SK-N-SH (cell line): ENCODE results near the gene ANKAR. TPM values are rescaled to one million over a fixed set of nuclear protein-coding genes. Genes with fewer than 3 reads are reported as not detected.
A peak's percentile ranks its signal among the peaks of the same experiment; 100 is the strongest.
"Not testable (repeated sequence)": the region's sequence is repeated elsewhere in the genome, so short reads cannot be mapped to it uniquely, and the experiment has no call there.

ENCODE experiments used
- CTCF ChIA-PET: fragments of 300-600, 350-600 bp; formaldehyde crosslinking; extraction: SDS; loops from one replicate; lab custom pipeline; 2021; lab: Yijun Ruan, JAX
- POLR2A ChIA-PET: fragments of 350-600 bp; sonication (Branson Sonifier 250); formaldehyde crosslinking; extraction: SDS; loops from one replicate; lab custom pipeline; 2020; ENCODE audit warnings: antibody characterized with exemption, inconsistent platforms; lab: Yijun Ruan, JAX
- DNase-seq: peaks from one replicate; pipeline ENCODE4 v3.0.0; 2012
- H2AFZ ChIP-seq: fragments of 200-600 bp; sonication (generic); 2 replicates; pipeline ENCODE4 v1.8.1; 2016; ENCODE audit warnings: antibody characterized with exemption, mild to moderate bottlenecking, low read depth
- H3F3A ChIP-seq: fragments of 200-600 bp; sonication (generic); replicated peaks from 2 replicates; pipeline ENCODE3; 2016; ENCODE audit warnings: antibody characterized with exemption, mild to moderate bottlenecking; ENCODE audit not compliant: insufficient read depth
- H3K27ac ChIP-seq, 2 experiments: fragments of 200-500 bp in 1 of 2; fragments of 200-600 bp in 1 of 2; sonication (Bioruptor generic) in 1 of 2; sonication (generic), shearing (Covaris generic) in 1 of 2; 2 replicates each; pipeline versions ENCODE4 v1.5.1 to v1.6.1; 2014 to 2016; ENCODE audit warnings: low read depth in 2 of 2, inconsistent platforms in 1 of 2, low read length in 1 of 2, mild to moderate bottlenecking in 1 of 2, mixed read lengths in 1 of 2
- H3K27me3 ChIP-seq: fragments of 200-600 bp; sonication (generic), shearing (Covaris generic); 2 replicates; pipeline ENCODE4 v1.6.1; 2016; ENCODE audit warnings: mixed run types; ENCODE audit not compliant: insufficient read depth
- H3K36me3 ChIP-seq, 2 experiments: fragments of 200-500 bp in 1 of 2; fragments of 200-600 bp in 1 of 2; sonication (Bioruptor generic) in 1 of 2; sonication (generic) in 1 of 2; replicated peaks in 1 of 2; 2 replicates each; pipeline versions ENCODE3 to v1.5.1; 2014 to 2016; ENCODE audit warnings: low read length in 1 of 2, mild to moderate bottlenecking in 1 of 2; ENCODE audit not compliant: insufficient read depth in 2 of 2, control insufficient read depth in 1 of 2
- H3K4me1 ChIP-seq, 2 experiments: fragments of 200-500 bp in 1 of 2; fragments of 200-600 bp in 1 of 2; sonication (Bioruptor generic) in 1 of 2; sonication (generic), shearing (Covaris generic) in 1 of 2; 2 replicates each; pipeline versions ENCODE4 v1.5.1 to v1.6.1; 2014 to 2016; ENCODE audit warnings: low read depth in 1 of 2, low read length in 1 of 2, mixed run types in 1 of 2; ENCODE audit not compliant: insufficient read depth in 2 of 2, control insufficient read depth in 1 of 2
- H3K4me2 ChIP-seq: fragments of 200-600 bp; sonication (generic), shearing (Covaris generic); 2 replicates; pipeline ENCODE4 v1.6.1; 2017; ENCODE audit warnings: mixed run types
- H3K4me3 ChIP-seq, 2 experiments: fragments of 200-500 bp in 1 of 2; fragments of 200-600 bp in 1 of 2; sonication (Bioruptor generic) in 1 of 2; sonication (generic), shearing (Covaris generic) in 1 of 2; 2 replicates each; pipeline versions ENCODE4 v1.5.1 to v1.8.1; 2014 to 2016; ENCODE audit warnings: low read depth in 2 of 2, inconsistent platforms in 1 of 2, low read length in 1 of 2, mild to moderate bottlenecking in 1 of 2, mixed read lengths in 1 of 2, moderate library complexity in 1 of 2
- H3K79me2 ChIP-seq: fragments of 200-600 bp; sonication (generic); 2 replicates; pipeline ENCODE4 v1.8.1; 2017; ENCODE audit warnings: mild to moderate bottlenecking; ENCODE audit not compliant: insufficient read depth
- H3K9ac ChIP-seq: fragments of 200-600 bp; sonication (generic); 2 replicates; pipeline ENCODE4 v1.6.1; 2017; ENCODE audit warnings: mixed run types
- H3K9me2 ChIP-seq: fragments of 200-600 bp; sonication (generic); 2 replicates; pipeline ENCODE4 v1.6.1; 2017; ENCODE audit warnings: mixed run types
- H3K9me3 ChIP-seq: fragments of 200-600 bp; sonication (generic); 2 replicates; pipeline ENCODE4 v1.6.1; 2017; ENCODE audit warnings: mixed run types, mild to moderate bottlenecking, moderate library complexity
- H4K20me1 ChIP-seq: fragments of 200-600 bp; sonication (generic); 2 replicates; pipeline ENCODE4 v1.6.1; 2017; ENCODE audit warnings: mild to moderate bottlenecking, mixed run types; ENCODE audit not compliant: insufficient read depth
- CHD2 ChIP-seq: fragments of 150-350 bp; IDR thresholded peaks from 2 replicates; pipeline ENCODE4 v1.6.1; 2018; ENCODE audit warnings: low read length; ENCODE audit not compliant: partially characterized antibody
- FOXM1 ChIP-seq: IDR thresholded peaks from 2 replicates; pipeline ENCODE4 v1.4.0; 2012; ENCODE audit warnings: low read depth, mild to moderate bottlenecking
- GABPA ChIP-seq: IDR thresholded peaks from 2 replicates; pipeline ENCODE4 v1.4.0; 2012; ENCODE audit warnings: low read depth, mild to moderate bottlenecking
- IRF3 ChIP-seq: fragments of 150-350 bp; IDR thresholded peaks from 2 replicates; pipeline ENCODE4 v1.6.1; 2016; ENCODE audit warnings: mild to moderate bottlenecking, low read depth, low read length
- JUND ChIP-seq: IDR thresholded peaks from 2 replicates; pipeline ENCODE4 v1.4.0; 2012
- MAX ChIP-seq: IDR thresholded peaks from 2 replicates; pipeline ENCODE4 v1.4.0; 2012; ENCODE audit warnings: low read depth
- NFIC ChIP-seq: IDR thresholded peaks from 2 replicates; pipeline ENCODE4 v1.4.0; 2012; ENCODE audit warnings: borderline replicate concordance
- POLR2AphosphoS5 ChIP-seq: IDR thresholded peaks from 2 replicates; pipeline ENCODE4 v1.6.1; 2012; ENCODE audit warnings: low read depth, low read length
- RCOR1 ChIP-seq: fragments of 150-350 bp; IDR thresholded peaks from 2 replicates; pipeline ENCODE4 v1.6.1; 2017; ENCODE audit warnings: antibody characterized with exemption, low read length
- RFX5 ChIP-seq: IDR thresholded peaks from 2 replicates; pipeline ENCODE4 v1.6.1; 2012; ENCODE audit warnings: mild to moderate bottlenecking, improper control_type of control experiment, low read length
- RXRA ChIP-seq: IDR thresholded peaks from 2 replicates; pipeline ENCODE4 v1.4.0; 2012; ENCODE audit warnings: low read depth, mild to moderate bottlenecking, borderline replicate concordance
- TCF12 ChIP-seq: IDR thresholded peaks from 2 replicates; pipeline ENCODE4 v1.4.0; 2012
- WGBS: methylation state at CpG from one replicate; pipeline ENCODE4 v1.1.6; 2017; ENCODE audit warnings: low lambda C conversion rate; 5-methylcytosine and 5-hydroxymethylcytosine counted together
- polyA plus RNA-seq, 3 experiments: library from polyadenylated mRNA; depleted of rRNA; stranded (reverse); fragments of >200 nt; gene quantifications; 2 replicates each; pipeline ENCODE4 v1.2.3, GENCODE V29; 2012
- TF ChIP-seq, protein P1 (sequence below): IDR thresholded peaks from 2 replicates; pipeline ENCODE4 v1.6.1; 2012; ENCODE audit warnings: mild to moderate bottlenecking, low read depth, low read length, moderate library complexity
- TF ChIP-seq, protein P2 (sequence below): IDR thresholded peaks from 2 replicates; pipeline ENCODE4; 2012

The ANKAR gene
- polyA plus RNA-seq, 1 of the 3 experiments (the other 2 are of a cell fraction) = 1.6 TPM

DNA sequence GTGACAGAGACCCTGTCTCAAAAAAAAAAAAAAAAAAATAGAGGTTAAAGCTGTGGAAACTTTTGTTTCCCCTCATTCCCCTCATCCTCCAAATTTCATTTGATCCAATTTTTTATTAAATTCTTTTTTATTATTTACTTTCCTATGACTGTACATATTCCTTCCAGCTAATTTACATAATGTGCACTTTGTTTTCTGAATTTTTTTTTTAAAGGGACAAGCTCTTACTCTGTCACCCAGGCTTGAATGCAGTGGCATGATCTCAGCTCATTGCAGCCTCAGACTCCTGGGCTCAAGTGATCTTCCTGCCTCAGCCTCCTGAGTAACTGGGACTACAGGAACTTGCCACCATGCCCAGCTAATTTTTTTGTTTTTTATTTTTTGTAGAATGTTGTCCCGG is 10.3 kb downstream of the ANKAR start (continued):
- no peak for TF ChIP-seq CHD2
- TF ChIP-seq NFIC = no peak

DNA sequence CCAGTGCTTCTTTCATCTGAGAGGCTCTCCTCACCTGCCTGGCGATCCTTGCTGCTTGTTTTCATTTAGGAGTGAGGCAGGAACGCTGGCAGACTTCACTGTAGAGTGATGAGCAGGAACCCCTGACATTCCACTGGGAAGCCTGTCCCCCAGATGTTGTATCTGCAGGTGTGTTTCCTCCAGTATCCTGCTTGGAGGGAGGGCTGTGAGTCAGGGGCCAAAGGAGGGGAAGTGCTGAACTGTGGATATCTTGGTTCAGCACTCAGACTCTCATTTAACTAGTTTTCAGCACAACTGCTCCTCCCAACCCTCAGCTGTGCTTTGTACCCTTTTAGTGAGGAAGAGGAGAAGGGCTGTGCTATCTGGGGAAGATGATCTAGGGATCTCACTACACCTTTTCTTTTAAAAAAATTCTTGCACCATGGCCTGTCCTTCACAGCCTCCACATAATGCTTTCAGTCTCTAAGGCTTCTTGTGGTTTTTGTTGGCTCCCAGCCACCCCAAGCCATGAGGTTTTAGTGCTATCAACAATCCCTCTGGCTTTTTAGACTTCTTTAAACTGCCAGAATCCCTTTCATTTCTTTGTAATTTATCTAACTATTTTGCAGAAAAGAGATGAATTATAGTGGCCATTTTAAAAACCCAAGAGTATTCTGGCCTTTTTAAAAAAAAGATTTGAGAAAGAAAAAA is 11.2 kb downstream of the ANKAR start:
- Histone ChIP-seq H3K27ac (no peak overlapping the region), H3K4me2 (no peak overlapping the region), H3K36me3 (peaks cover 0 to 6% of the 10 kb centered on the region in 2 experiments), H2AFZ (no peak overlapping the region), H3F3A (no peaks in the 10 kb centered on the region), H3K79me2 (no peaks in the 10 kb centered on the region; the same call in 1 of the 2 replicates), H3K4me3 (no peak overlapping the region), H3K9me2 (no peaks in the 10 kb centered on the region), H3K9me3 (no peaks in the 10 kb centered on the region), H3K27me3 (no peaks in the 10 kb centered on the region), H3K9ac (no peak overlapping the region), H4K20me1 (no peaks in the 10 kb centered on the region), H3K4me1 (peaks cover 4 to 6% of the 10 kb centered on the region in 2 experiments; a peak in 2 of 4 replicates)
- TF ChIP-seq TCF12 (peak; percentile 12; the same call in 1 of the 2 replicates), NFIC (peak; percentile 46; the same call in 1 of the 2 replicates), FOXM1 (no peak), JUND (no peak)
- 89% methylated on average over 2 of the region's 2 CpGs for WGBS
- POLR2A ChIA-PET = no interaction called here
- DNase-seq = no peak
- CTCF ChIA-PET = interaction anchor here (1.4 to 2.3 kb wide), 2 partner anchors 16 to 25 kb away, joined by 3 to 8 read pairs; no protein-coding TSS in a partner anchor

DNA sequence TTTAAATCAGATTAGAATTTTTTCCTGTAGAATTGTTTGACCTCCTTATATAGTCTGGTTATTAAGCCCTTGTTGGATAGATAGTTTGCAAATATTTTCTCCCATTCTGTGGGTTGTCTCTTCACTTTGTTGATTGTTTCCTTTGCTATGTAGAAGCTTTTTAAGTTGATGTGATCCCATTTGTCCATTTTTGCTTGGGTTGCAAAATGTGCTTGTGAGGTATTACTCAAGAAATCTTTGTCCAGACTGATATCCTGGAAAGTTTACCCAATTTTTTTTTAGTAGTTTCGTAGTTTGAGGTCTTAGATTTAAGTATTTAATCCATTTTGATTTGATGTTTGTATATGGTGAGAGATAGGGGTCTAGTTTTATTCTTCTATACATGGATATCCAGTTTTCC is 13.3 kb downstream of the ANKAR start:
- POLR2A ChIA-PET, H4K20me1 ChIP-seq, H3K36me3 ChIP-seq, H3K9ac ChIP-seq, H2AFZ ChIP-seq, H3F3A ChIP-seq, H3K9me2 ChIP-seq, DNase-seq, H3K4me2 ChIP-seq, H3K27ac ChIP-seq, H3K9me3 ChIP-seq, H3K79me2 ChIP-seq, H3K4me3 ChIP-seq, H3K4me1 ChIP-seq, H3K27me3 ChIP-seq: not testable (repeated sequence)
- CTCF ChIA-PET = interaction anchor here (1.4 to 1.9 kb wide), 2 partner anchors 11 to 27 kb away, joined by 3 to 8 read pairs; no protein-coding TSS in a partner anchor
- WGBS = 61% methylated on average over 1 of the region's 1 CpG

DNA sequence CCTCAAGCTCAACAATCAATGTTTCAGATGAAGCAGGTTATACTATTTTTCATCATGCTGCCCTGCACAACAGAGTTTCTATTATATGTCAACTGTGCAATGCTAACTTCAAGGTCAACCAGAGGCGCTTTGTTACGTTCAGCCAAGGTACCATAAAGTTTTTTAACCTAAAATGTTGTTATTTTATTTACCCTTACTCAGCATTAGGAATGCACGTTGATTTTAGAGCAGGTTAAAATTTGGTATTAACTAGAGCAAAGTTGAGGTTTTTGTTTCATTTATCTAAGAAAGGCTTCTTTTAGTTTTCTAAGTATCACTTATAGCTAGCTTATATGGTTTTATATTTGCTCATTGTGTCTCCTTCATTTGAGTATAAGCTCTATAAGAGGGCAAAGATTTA is 21.8 kb downstream of the ANKAR start:
- Histone ChIP-seq H3K9ac (no peak overlapping the region), H3K79me2 (no peaks in the 10 kb centered on the region), H3K9me3 (no peaks in the 10 kb centered on the region), H3K4me1 (no peaks in the 10 kb centered on the region), H4K20me1 (no peaks in the 10 kb centered on the region), H3K27me3 (no peaks in the 10 kb centered on the region), H3K4me2 (no peak overlapping the region), H3K4me3 (no peak overlapping the region), H3K36me3 (peaks cover 0 to 8% of the 10 kb centered on the region in 2 experiments), H3K9me2 (no peaks in the 10 kb centered on the region), H3F3A (peaks cover 3% of the 10 kb centered on the region), H2AFZ (0 out of 2 replicates have a peak overlapping the region, but pooled peaks have one; percentile 27), H3K27ac (no peak overlapping the region)
- POLR2A ChIA-PET = no interaction called here
- 80% methylated on average over 3 of the region's 3 CpGs for WGBS
- TF ChIP-seq JUND (no peak), IRF3 (no peak), POLR2AphosphoS5 (no peak), MAX (no peak), RCOR1 (no peak), CHD2 (no peak), RXRA (no peak), GABPA (no peak), RFX5 (no peak)
- TF ChIP-seq, protein P1, sequence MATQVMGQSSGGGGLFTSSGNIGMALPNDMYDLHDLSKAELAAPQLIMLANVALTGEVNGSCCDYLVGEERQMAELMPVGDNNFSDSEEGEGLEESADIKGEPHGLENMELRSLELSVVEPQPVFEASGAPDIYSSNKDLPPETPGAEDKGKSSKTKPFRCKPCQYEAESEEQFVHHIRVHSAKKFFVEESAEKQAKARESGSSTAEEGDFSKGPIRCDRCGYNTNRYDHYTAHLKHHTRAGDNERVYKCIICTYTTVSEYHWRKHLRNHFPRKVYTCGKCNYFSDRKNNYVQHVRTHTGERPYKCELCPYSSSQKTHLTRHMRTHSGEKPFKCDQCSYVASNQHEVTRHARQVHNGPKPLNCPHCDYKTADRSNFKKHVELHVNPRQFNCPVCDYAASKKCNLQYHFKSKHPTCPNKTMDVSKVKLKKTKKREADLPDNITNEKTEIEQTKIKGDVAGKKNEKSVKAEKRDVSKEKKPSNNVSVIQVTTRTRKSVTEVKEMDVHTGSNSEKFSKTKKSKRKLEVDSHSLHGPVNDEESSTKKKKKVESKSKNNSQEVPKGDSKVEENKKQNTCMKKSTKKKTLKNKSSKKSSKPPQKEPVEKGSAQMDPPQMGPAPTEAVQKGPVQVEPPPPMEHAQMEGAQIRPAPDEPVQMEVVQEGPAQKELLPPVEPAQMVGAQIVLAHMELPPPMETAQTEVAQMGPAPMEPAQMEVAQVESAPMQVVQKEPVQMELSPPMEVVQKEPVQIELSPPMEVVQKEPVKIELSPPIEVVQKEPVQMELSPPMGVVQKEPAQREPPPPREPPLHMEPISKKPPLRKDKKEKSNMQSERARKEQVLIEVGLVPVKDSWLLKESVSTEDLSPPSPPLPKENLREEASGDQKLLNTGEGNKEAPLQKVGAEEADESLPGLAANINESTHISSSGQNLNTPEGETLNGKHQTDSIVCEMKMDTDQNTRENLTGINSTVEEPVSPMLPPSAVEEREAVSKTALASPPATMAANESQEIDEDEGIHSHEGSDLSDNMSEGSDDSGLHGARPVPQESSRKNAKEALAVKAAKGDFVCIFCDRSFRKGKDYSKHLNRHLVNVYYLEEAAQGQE = no peak
- TF ChIP-seq, protein P2, sequence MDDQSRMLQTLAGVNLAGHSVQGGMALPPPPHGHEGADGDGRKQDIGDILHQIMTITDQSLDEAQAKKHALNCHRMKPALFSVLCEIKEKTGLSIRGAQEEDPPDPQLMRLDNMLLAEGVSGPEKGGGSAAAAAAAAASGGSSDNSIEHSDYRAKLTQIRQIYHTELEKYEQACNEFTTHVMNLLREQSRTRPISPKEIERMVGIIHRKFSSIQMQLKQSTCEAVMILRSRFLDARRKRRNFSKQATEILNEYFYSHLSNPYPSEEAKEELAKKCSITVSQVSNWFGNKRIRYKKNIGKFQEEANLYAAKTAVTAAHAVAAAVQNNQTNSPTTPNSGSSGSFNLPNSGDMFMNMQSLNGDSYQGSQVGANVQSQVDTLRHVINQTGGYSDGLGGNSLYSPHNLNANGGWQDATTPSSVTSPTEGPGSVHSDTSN = no peak
- TF ChIP-seq, all 33 proteins: peak for 0
- CTCF ChIA-PET = interaction anchor here (0.6 to 5.2 kb wide), 8 partner anchors 7 to 66 kb away, joined by 3 to 60 read pairs (median 4); partner anchors contain the start of genes ANKAR, ASNSD1 and OSGEPL1
- DNase-seq = no peak
